PC-3 (cell line): Measurements from ENCODE around the gene WRNIP1. TPM values are rescaled to one million over a fixed set of nuclear protein-coding genes. Genes with fewer than 3 reads are reported as not detected.
A peak's percentile ranks its signal among the peaks of the same experiment; 100 is the strongest.

ENCODE experiments used
- ATAC-seq: fragments of 200-7000 bp; cut with Tn5 transposase; 2 replicates; pipeline ENCODE4 v1.9.1; 2020; ENCODE audit warnings: mild to moderate bottlenecking, moderate library complexity
- BruUV-seq: library from RNA; stranded (reverse); fragments of 400-500 nt; replicated peaks from 2 replicates; lab custom pipeline; 2021; lab: Mats Ljungman, UMichigan
- CTCF ChIA-PET: fragments of 300-600 bp; sonication (Branson Sonifier 250); formaldehyde crosslinking; loops from one replicate; lab custom pipeline; 2022; ENCODE audit warnings: antibody characterized with exemption; lab: Charles Lee
- POLR2A ChIA-PET: fragments of 300-600 bp; sonication (Branson Sonifier 250); formaldehyde crosslinking; loops from one replicate; lab custom pipeline; 2022; ENCODE audit warnings: antibody characterized with exemption; ENCODE audit not compliant: unreplicated experiment; lab: Charles Lee
- DNase-seq: peaks from one replicate; pipeline ENCODE4 v3.0.0-alpha.2; 2015
- H2AFZ ChIP-seq: fragments of 300-600 bp; sonication (generic); 2 replicates; pipeline ENCODE4 v1.6.0; 2016; ENCODE audit warnings: antibody characterized with exemption, low read length
- H3F3A ChIP-seq: fragments of 300-600 bp; sonication (generic); one replicate; pipeline ENCODE4 v1.6.0; 2017; ENCODE audit warnings: antibody characterized with exemption, low read length, control low read depth, mild to moderate bottlenecking; ENCODE audit not compliant: unreplicated experiment
- H3K27ac ChIP-seq: fragments of 300-600 bp; sonication (generic); 2 replicates; pipeline ENCODE4 v1.5.1; 2016; ENCODE audit warnings: mild to moderate bottlenecking, low read length
- H3K27me3 ChIP-seq: fragments of 300-600 bp; sonication (generic); 2 replicates; pipeline ENCODE4 v1.6.1; 2016; ENCODE audit warnings: low read length, mixed read lengths
- H3K36me3 ChIP-seq: fragments of 300-600 bp; sonication (generic); 2 replicates; pipeline ENCODE4 v1.6.1; 2016; ENCODE audit warnings: low read depth, mixed run types, low read length, mixed read lengths
- H3K4me1 ChIP-seq: fragments of 300-600 bp; sonication (generic); 2 replicates; pipeline ENCODE4 v1.5.1; 2016; ENCODE audit warnings: low read length; ENCODE audit not compliant: insufficient read depth
- H3K4me2 ChIP-seq: fragments of 300-600 bp; sonication (generic); 2 replicates; pipeline ENCODE4 v1.6.0; 2016; ENCODE audit warnings: low read length
- H3K4me3 ChIP-seq: fragments of 300-600 bp; sonication (generic); 2 replicates; pipeline ENCODE4 v1.5.1; 2016; ENCODE audit warnings: mild to moderate bottlenecking, low read length, mixed read lengths
- H3K79me2 ChIP-seq: fragments of 300-600 bp; sonication (generic); 2 replicates; pipeline ENCODE4 v1.6.1; 2017; ENCODE audit warnings: low read length, mixed read lengths
- H3K9ac ChIP-seq: fragments of 300-600 bp; sonication (generic); 2 replicates; pipeline ENCODE4 v1.6.0; 2016; ENCODE audit warnings: mild to moderate bottlenecking, low read length
- H3K9me2 ChIP-seq: fragments of 300-600 bp; sonication (generic); replicated peaks from 2 replicates; pipeline ENCODE4 v1.6.1; 2016; ENCODE audit warnings: mixed run types, low read length, mixed read lengths
- H3K9me3 ChIP-seq: fragments of 300-600 bp; sonication (generic); 2 replicates; pipeline ENCODE4 v1.6.1; 2016; ENCODE audit warnings: low read length, mixed read lengths
- H4K20me1 ChIP-seq: fragments of 300-600 bp; sonication (generic); 2 replicates; pipeline ENCODE4 v1.6.1; 2016; ENCODE audit warnings: low read length, mixed read lengths
- CTCF ChIP-seq: fragments of 300-600 bp; sonication (generic); conservative IDR thresholded peaks from 2 replicates; pipeline ENCODE4 v1.5.1; 2017; ENCODE audit warnings: antibody characterized with exemption, low read depth, mild to moderate bottlenecking, low read length
- EZH2 ChIP-seq: fragments of 300-600 bp; sonication (generic); IDR thresholded peaks from one replicate; pipeline ENCODE4 v1.6.1; 2017; ENCODE audit warnings: antibody characterized with exemption, mild to moderate bottlenecking, low read length; ENCODE audit not compliant: unreplicated experiment
- EZH2phosphoT487 ChIP-seq: fragments of 300-600 bp; sonication (generic); IDR thresholded peaks from 2 replicates; pipeline ENCODE4 v1.6.1; 2018; ENCODE audit warnings: mild to moderate bottlenecking, antibody characterized with exemption, low read length, borderline replicate concordance
- intact Hi-C: fragments of 100-400 bp; cut with micrococcal nuclease; formaldehyde crosslinking; loops from 2 replicates; pipeline ENCODE4 v1.9.0; 2023
- total RNA-seq: library from RNA; depleted of rRNA; stranded (reverse); fragments of >200 nt; gene quantifications from 2 replicates; pipeline ENCODE4 v1.2.3, GENCODE V29; 2014

The WRNIP1 gene
- total RNA-seq, 1 experiment from 2014 or later, result 92.2 TPM

DNA sequence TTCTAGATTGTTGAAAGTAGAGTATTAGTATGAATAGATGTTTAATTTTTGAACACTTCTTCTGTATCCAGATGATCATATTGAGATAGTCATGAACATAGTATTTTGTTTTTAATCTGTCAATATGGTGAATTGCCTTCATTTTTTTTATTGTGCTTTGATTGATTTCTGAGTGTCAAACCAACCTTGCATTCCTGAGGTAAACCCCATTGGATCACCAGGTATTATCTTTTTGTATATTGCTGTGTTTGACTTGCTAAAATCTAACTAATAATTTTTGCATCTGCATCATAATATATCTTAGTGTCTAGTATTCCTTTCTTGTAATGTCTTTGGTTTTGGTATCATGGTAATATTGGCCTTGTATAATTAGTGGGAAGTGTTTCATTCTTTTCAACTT is 51.0 kb downstream of the WRNIP1 start:
- Histone ChIP-seq H3K9ac (no peak overlapping the region), H4K20me1 (no peaks in the 10 kb centered on the region), H3K9me3 (peaks cover 15% of the 10 kb centered on the region), H3K79me2 (peaks cover 5% of the 10 kb centered on the region; the same call in 1 of the 2 replicates), H3K9me2 (no peaks in the 10 kb centered on the region), H3K4me3 (no peak overlapping the region), H3F3A (peaks cover 20% of the 10 kb centered on the region), H3K27ac (no peak overlapping the region), H3K27me3 (no peaks in the 10 kb centered on the region), H3K4me2 (no peak overlapping the region), H3K4me1 (peaks cover 49% of the 10 kb centered on the region), H3K36me3 (peaks cover 9% of the 10 kb centered on the region; the same call in 1 of the 2 replicates), H2AFZ (no peak overlapping the region)
- POLR2A ChIA-PET, result no interaction called here
- BruUV-seq, result no TSS peak
- DNase-seq, result no peak
- ATAC-seq, result no peak
- CTCF ChIA-PET, result no interaction called here
- intact Hi-C loops, result no loop called here
- TF ChIP-seq CTCF, result no peak
- no peak for TF ChIP-seq EZH2phosphoT487
- TF ChIP-seq EZH2, result no peak

DNA sequence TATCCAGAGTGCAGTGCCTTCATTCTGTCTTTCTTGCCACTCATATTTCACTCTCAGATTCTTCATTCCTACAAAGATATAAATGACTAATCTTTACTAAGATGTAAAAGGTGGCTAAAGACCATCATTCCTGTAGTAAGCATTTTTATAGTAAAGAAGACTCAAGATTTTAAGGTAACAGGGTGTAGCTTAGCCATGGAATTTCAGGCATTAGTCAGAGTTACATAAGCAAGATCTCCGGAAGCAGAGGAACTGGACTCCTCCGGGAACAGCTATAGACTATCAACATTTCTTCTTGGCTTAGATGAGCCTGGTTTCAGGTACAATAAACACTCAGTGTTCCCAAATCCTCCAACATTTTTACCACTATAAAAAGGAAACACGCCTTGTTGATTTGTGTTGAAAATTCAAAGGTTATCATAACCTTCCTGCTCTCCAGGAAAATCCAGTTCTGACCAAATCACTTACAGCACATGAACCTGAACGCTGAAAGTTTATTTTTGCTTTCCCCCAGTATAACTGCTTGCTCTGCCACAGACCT is 52.8 kb downstream of the WRNIP1 start:
- ChIA-PET CTCF (interaction anchor here (0.6 to 2.4 kb wide), 2 partner anchors 22 to 27 kb away, joined by 3 to 11 read pairs; no protein-coding TSS in a partner anchor), POLR2A (interaction anchor here (0.7 to 1.9 kb wide), 5 partner anchors 8 to 27 kb away, joined by 3 to 25 read pairs (median 5); partner anchors contain the start of gene SERPINB1)
- H3K27me3 ChIP-seq, result no peaks in the 10 kb centered on the region
- DNase-seq (peak; percentile 93), ATAC-seq (peak; percentile 93)
- peaks cover 9% of the 10 kb centered on the region; the same call in 1 of the 2 replicates for H3K36me3 ChIP-seq
- H4K20me1 ChIP-seq, result no peaks in the 10 kb centered on the region
- no peaks in the 10 kb centered on the region for H3K9me2 ChIP-seq
- H3K9me3 ChIP-seq, result peaks cover 15% of the 10 kb centered on the region
- peak overlapping the region; percentile 90 for H3K4me2 ChIP-seq
- H3K4me1 ChIP-seq, result peaks cover 55% of the 10 kb centered on the region
- H3K27ac ChIP-seq, result peak overlapping the region; percentile 99
- BruUV-seq, result no TSS peak
- intact Hi-C loops, result loop anchor here (1.0 kb wide), 2 partner anchors 21 to 27 kb away; no protein-coding TSS in a partner anchor
- peak overlapping the region; percentile 56 for H3K4me3 ChIP-seq
- peaks cover 5% of the 10 kb centered on the region; the same call in 1 of the 2 replicates for H3K79me2 ChIP-seq
- TF ChIP-seq CTCF (no peak), EZH2phosphoT487 (no peak), EZH2 (no peak)
- peak overlapping the region; percentile 25; the same call in 1 of the 2 replicates for H2AFZ ChIP-seq
- H3K9ac ChIP-seq, result peak overlapping the region; percentile 87
- H3F3A ChIP-seq, result peaks cover 28% of the 10 kb centered on the region
